Testis (tissue), 3 donors: ENCODE results near the gene NSMCE3. TPM values are rescaled to one million over a fixed set of nuclear protein-coding genes. Genes with fewer than 3 reads are reported as not detected.

Source experiments
- DNase-seq: peaks from one replicate; pipeline ENCODE4 v3.0.0-alpha.2; 2019
- H3K27ac ChIP-seq, 2 donors: fragments of 200-600 bp; sonication (generic); one replicate each; pipeline ENCODE4 v1.5.1; 2019
- H3K27me3 ChIP-seq: fragments of 200-600 bp; sonication (generic); one replicate; pipeline ENCODE4 v1.5.1; 2019
- H3K36me3 ChIP-seq: fragments of 200-600 bp; sonication (generic); one replicate; pipeline ENCODE4 v1.5.1; 2017; ENCODE audit warnings: low read depth; ENCODE audit errors: missing control alignments
- H3K4me1 ChIP-seq: fragments of 200-600 bp; sonication (generic); one replicate; pipeline ENCODE4 v1.5.1; 2019
- H3K4me3 ChIP-seq, 2 donors: fragments of 200-600 bp; sonication (generic); one replicate each; pipeline ENCODE4 v1.5.1; 2017 to 2019
- H3K9me3 ChIP-seq: fragments of 200-600 bp; sonication (generic); one replicate; pipeline ENCODE4 v1.5.1; 2017
- POLR2A ChIP-seq: fragments of 450-650 bp; IDR thresholded peaks from one replicate; pipeline ENCODE4 v1.6.1; 2017; ENCODE audit warnings: antibody characterized with exemption, mild to moderate bottlenecking, moderate library complexity
- WGBS, 2 donors: methylation state at CpG; one replicate each; pipeline ENCODE4 v1.1.5; 2018; 5-methylcytosine and 5-hydroxymethylcytosine counted together
- intact Hi-C: fragments of 100-400 bp; cut with DNase I; formaldehyde crosslinking; loops from one replicate; pipeline ENCODE4 v1.15.1; 2023; ENCODE audit warnings: low total_unique reads
- polyA plus RNA-seq: library from polyadenylated mRNA; stranded (reverse); fragments of 350-450 nt; fragmentation: Illumina TruSeq; extraction: RNeasy Lipid Tissue Mini Kit (QIAGEN cat#74804); gene quantifications from one replicate; pipeline ENCODE4 v1.2.3, GENCODE V29; 2014; ENCODE audit warnings: low read depth, low replicate concordance; ENCODE audit not compliant: insufficient read depth
- total RNA-seq, 2 donors: library from RNA; depleted of rRNA; stranded (reverse); fragments of >200 nt; gene quantifications; one replicate each; pipeline ENCODE4 v1.2.3, GENCODE V29; 2016
- TF ChIP-seq, protein P1 (sequence below), 3 experiments: fragments of 450-650 bp in 2 of 3; fragments of 200-600 bp in 1 of 3; sonication (generic) in 1 of 3; IDR thresholded peaks; one replicate each; pipeline ENCODE4 v1.5.1; 2016 to 2019; ENCODE audit warnings: antibody characterized with exemption in 3 of 3, mild to moderate bottlenecking in 2 of 3, moderate library complexity in 1 of 3

The NSMCE3 gene
- total and polyA plus RNA-seq, 3 donors from 2014 or later, result 17.8 to 24.8 (median 18.9) TPM

GRCh38 chr15:29275855-29276254, 6.2 kb upstream of the NSMCE3 start:
- TF ChIP-seq POLR2A, result no peak
- TF ChIP-seq, protein P1, sequence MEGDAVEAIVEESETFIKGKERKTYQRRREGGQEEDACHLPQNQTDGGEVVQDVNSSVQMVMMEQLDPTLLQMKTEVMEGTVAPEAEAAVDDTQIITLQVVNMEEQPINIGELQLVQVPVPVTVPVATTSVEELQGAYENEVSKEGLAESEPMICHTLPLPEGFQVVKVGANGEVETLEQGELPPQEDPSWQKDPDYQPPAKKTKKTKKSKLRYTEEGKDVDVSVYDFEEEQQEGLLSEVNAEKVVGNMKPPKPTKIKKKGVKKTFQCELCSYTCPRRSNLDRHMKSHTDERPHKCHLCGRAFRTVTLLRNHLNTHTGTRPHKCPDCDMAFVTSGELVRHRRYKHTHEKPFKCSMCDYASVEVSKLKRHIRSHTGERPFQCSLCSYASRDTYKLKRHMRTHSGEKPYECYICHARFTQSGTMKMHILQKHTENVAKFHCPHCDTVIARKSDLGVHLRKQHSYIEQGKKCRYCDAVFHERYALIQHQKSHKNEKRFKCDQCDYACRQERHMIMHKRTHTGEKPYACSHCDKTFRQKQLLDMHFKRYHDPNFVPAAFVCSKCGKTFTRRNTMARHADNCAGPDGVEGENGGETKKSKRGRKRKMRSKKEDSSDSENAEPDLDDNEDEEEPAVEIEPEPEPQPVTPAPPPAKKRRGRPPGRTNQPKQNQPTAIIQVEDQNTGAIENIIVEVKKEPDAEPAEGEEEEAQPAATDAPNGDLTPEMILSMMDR (IDR thresholded peaks at IDR 0.05), result no peak
- 90 to 100% methylated on average over 1 of the region's 1 CpG for WGBS, 2 donors
- Histone ChIP-seq H3K36me3 (no peaks in the 10 kb centered on the region), H3K27ac (no peak overlapping the region), H3K4me3 (no peak overlapping the region), H3K27me3 (no peaks in the 10 kb centered on the region), H3K9me3 (no peaks in the 10 kb centered on the region), H3K4me1 (no peaks in the 10 kb centered on the region)
- intact Hi-C loops, result no loop called here
- no peak for DNase-seq

DNA sequence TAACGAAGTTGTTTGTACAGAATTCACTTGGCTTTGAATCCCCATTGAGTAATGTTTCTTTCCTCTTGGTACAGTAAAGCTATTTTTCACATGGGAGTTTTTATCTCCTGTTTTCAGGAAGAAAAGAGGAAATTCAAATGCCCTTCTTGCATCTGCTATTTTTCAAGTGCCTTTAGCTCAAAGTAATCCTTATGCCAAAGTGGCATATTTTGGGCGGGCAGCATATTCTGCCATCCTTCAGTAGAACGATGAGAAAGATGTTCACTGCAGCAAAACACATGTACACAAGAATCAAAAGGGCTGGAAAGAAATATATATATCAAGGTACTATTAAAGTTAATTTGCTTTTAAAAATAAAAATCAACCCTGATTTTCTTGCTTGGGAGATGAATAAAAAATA, 5.3 kb upstream of the NSMCE3 start:
- Histone ChIP-seq H3K4me1 (no peaks in the 10 kb centered on the region), H3K36me3 (no peaks in the 10 kb centered on the region), H3K27ac (no peak overlapping the region), H3K4me3 (no peak overlapping the region), H3K27me3 (no peaks in the 10 kb centered on the region), H3K9me3 (no peaks in the 10 kb centered on the region)
- TF ChIP-seq, protein P1 (IDR thresholded peaks at IDR 0.05), result no peak
- TF ChIP-seq POLR2A, result no peak
- 87 to 90% methylated on average over 3 of the region's 3 CpGs for WGBS, 2 donors
- intact Hi-C loops, result no loop called here
- no peak for DNase-seq

DNA sequence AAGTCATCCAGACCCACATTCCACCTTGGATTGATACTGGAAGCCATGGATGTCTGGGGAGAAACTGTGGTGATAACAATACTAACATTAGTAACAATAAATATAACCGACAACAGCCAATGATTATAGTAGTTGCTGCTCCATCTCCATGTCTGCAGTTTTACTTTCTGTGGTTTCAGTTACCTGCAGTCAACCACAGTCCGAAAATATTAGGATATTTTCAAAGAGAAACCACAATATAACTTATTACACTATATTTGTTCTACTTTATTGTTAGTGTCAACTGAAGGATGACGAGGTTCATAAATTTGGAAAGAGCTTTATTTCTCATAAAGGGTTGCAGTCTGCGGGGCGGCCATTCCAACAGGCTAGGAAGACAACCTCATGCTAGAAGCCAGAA, 2.6 kb upstream of the NSMCE3 start:
- no peaks in the 10 kb centered on the region for H3K36me3 ChIP-seq
- WGBS, 2 donors, result 89 to 92% methylated on average over 5 of the region's 5 CpGs
- no peaks in the 10 kb centered on the region for H3K9me3 ChIP-seq
- no peaks in the 10 kb centered on the region for H3K27me3 ChIP-seq
- no peak overlapping the region for H3K4me3 ChIP-seq
- TF ChIP-seq, protein P1 (IDR thresholded peaks at IDR 0.05), result no peak
- TF ChIP-seq POLR2A, result no peak
- H3K27ac ChIP-seq, result no peak overlapping the region
- peaks cover 18% of the 10 kb centered on the region for H3K4me1 ChIP-seq
- DNase-seq, result no peak
- intact Hi-C loops, result no loop called here

DNA sequence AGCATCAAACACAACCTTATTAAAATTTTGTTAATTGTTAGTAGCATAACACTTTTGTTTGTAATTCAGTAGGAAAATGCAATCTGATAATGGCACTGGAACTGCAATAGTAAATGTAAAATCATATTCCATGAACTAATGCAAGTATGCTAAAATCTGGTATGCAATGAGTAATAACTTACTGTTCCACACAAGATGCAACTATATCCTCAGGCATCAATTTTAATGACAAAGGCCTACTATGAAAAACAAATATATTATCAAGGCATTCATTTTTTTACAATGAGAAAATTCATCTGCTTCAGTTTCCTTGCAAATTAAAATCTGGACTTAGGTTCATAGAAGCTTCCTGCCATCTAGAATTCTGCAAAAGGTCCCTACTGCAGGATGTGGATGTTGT, 1.4 kb upstream of the NSMCE3 start:
- TF ChIP-seq POLR2A, result no peak
- TF ChIP-seq, protein P1 (IDR thresholded peaks at IDR 0.05), result no peak
- no peak for DNase-seq
- Histone ChIP-seq H3K27ac (no peak overlapping the region), H3K4me3 (no peak overlapping the region), H3K9me3 (no peaks in the 10 kb centered on the region), H3K36me3 (no peaks in the 10 kb centered on the region), H3K27me3 (no peaks in the 10 kb centered on the region), H3K4me1 (peaks cover 21% of the 10 kb centered on the region)
- intact Hi-C loops, result no loop called here

DNA sequence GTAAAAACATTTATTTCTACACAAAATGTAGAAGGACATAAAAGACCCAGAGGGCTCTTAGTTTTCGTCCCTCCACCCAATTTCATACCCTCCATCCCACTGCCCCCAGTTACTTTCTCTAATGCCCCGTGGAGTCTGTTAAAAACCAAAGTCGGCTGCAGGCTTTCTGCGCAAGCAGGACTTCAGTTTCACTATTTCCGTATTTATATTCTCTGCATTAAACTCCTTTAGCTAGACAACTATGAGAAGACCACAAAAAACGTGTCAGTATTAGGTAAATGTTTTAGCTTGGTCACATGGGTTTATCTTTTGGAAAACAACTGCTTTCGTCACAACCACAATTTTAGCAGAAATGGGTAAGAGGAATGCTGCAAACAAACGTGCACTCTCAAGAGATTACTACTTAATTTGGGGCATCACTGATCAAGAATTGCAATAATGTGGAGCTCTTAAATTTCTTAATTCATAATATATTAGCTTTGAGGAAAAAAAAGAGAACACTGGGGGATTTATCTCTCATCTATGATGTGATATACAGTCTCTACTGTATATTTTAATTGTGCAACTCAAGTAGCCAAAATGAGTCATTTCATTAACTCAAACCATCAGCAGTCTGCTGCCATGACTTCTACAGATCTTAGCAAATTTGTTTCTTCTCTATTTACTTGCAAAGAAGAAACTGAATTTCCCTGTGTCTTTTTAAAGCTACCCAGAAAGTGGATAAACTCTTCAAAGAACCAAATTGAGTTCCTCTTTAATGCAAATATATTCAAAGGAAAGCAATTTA, 740 bp upstream of the NSMCE3 start:
- Histone ChIP-seq H3K27me3 (no peaks in the 10 kb centered on the region), H3K4me3 (peak overlapping the region; percentile 88 to 96), H3K4me1 (peaks cover 21% of the 10 kb centered on the region), H3K9me3 (no peaks in the 10 kb centered on the region), H3K36me3 (no peaks in the 10 kb centered on the region), H3K27ac (peak overlapping the region; percentile 95 to 96)
- 1% methylated on average over 8 of the region's 8 CpGs for WGBS, 2 donors
- no peak for DNase-seq
- TF ChIP-seq POLR2A, result no peak
- TF ChIP-seq, protein P1 (IDR thresholded peaks at IDR 0.05), result no peak
- intact Hi-C loops, result no loop called here
